HepG2 (cell line): Measurements from ENCODE around the gene CCNQ. TPM values are rescaled to one million over a fixed set of nuclear protein-coding genes. Genes with fewer than 3 reads are reported as not detected.
A peak's percentile ranks its signal among the peaks of the same experiment; 100 is the strongest.

Experiments
- ARID5B ChIP-seq: IDR thresholded peaks from 2 replicates; pipeline ENCODE4 v1.4.0; 2020; ENCODE audit warnings: mild to moderate bottlenecking, missing genetic modification reagents
- BCL3 ChIP-seq: sonication (generic); formaldehyde crosslinking; IDR thresholded peaks from 2 replicates; pipeline ENCODE4 v1.5.1; 2020; ENCODE audit warnings: mild to moderate bottlenecking, missing genetic modification reagents, moderate library complexity
- FOXA3 ChIP-seq: IDR thresholded peaks from 2 replicates; pipeline ENCODE4 v1.6.1; 2016; ENCODE audit warnings: missing genetic modification reagents, missing compliant biosample characterization
- GFI1 ChIP-seq: sonication (generic); formaldehyde crosslinking; IDR thresholded peaks from 2 replicates; pipeline ENCODE4 v1.5.0; 2020; ENCODE audit warnings: missing genetic modification reagents, mild to moderate bottlenecking, borderline replicate concordance
- IRX3 ChIP-seq: sonication (generic); formaldehyde crosslinking; IDR thresholded peaks from 2 replicates; pipeline ENCODE4 v1.8.1; 2023; ENCODE audit warnings: mild to moderate bottlenecking, low read depth, missing genetic modification reagents, borderline replicate concordance
- NCOA1 ChIP-seq: sonication (generic); formaldehyde crosslinking; IDR thresholded peaks from 2 replicates; pipeline ENCODE4 v1.9.0; 2021; ENCODE audit warnings: missing genetic modification reagents
- NR2C2 ChIP-seq: sonication (generic); formaldehyde crosslinking; IDR thresholded peaks from 2 replicates; pipeline ENCODE4 v1.4.0; 2020; ENCODE audit warnings: missing genetic modification reagents, mild to moderate bottlenecking, moderate library complexity, borderline replicate concordance
- RBAK ChIP-seq: sonication (generic); formaldehyde crosslinking; IDR thresholded peaks from 2 replicates; pipeline ENCODE4 v1.5.1; 2020; ENCODE audit warnings: mild to moderate bottlenecking, missing genetic modification reagents
- TCF7 ChIP-seq: sonication (generic); IDR thresholded peaks from 2 replicates; pipeline ENCODE4 v1.6.1; 2016; ENCODE audit warnings: antibody characterized with exemption, low read depth
- TOPORS ChIP-seq: sonication (generic); formaldehyde crosslinking; IDR thresholded peaks from 2 replicates; pipeline ENCODE4 v1.8.0; 2023; ENCODE audit warnings: mild to moderate bottlenecking, missing genetic modification reagents
- ZBTB10 ChIP-seq: sonication (generic); formaldehyde crosslinking; IDR thresholded peaks from 2 replicates; pipeline ENCODE4 v1.4.0; 2020; ENCODE audit warnings: missing genetic modification reagents, borderline replicate concordance
- ZNF121 ChIP-seq: sonication (generic); formaldehyde crosslinking; IDR thresholded peaks from 2 replicates; pipeline ENCODE4 v1.5.0; 2020; ENCODE audit warnings: mild to moderate bottlenecking, missing genetic modification reagents
- ZNF281 ChIP-seq: sonication (generic); formaldehyde crosslinking; IDR thresholded peaks from 2 replicates; pipeline ENCODE4 v1.4.0; 2020; ENCODE audit warnings: missing genetic modification reagents, borderline replicate concordance
- ZNF282 ChIP-seq: fragments of 450-650 bp; IDR thresholded peaks from 2 replicates; pipeline ENCODE4 v1.6.1; 2018; ENCODE audit not compliant: partially characterized antibody
- ZNF326 ChIP-seq: sonication (generic); formaldehyde crosslinking; IDR thresholded peaks from 2 replicates; pipeline ENCODE4 v1.4.0; 2020; ENCODE audit warnings: missing genetic modification reagents, borderline replicate concordance
- ZNF629 ChIP-seq: sonication (generic); formaldehyde crosslinking; conservative IDR thresholded peaks from 2 replicates; pipeline ENCODE4 v1.5.0; 2020; ENCODE audit warnings: missing genetic modification reagents
- ZNF761 ChIP-seq: sonication (generic); formaldehyde crosslinking; conservative IDR thresholded peaks from 2 replicates; pipeline ENCODE4 v1.4.0; 2020; ENCODE audit warnings: mild to moderate bottlenecking, missing genetic modification reagents
- polyA plus RNA-seq, 8 experiments: library from polyadenylated mRNA; depleted of rRNA in 3 of 8; stranded (reverse) in 7 of 8; unstranded in 1 of 8; fragments of >200 nt; fragmentation: Illumina TruSeq in 4 of 8; extraction: Trizol in 4 of 8; gene quantifications; 2 replicates each; pipeline versions ENCODE4 v1.2.1 to v1.2.3, GENCODE V29; 2011 to 2016; ENCODE audit warnings: low read depth in 4 of 8, missing spikeins in 1 of 8, mixed read lengths in 1 of 8; ENCODE audit not compliant: insufficient read depth in 1 of 8
- total RNA-seq, 5 experiments: library from RNA; depleted of rRNA; stranded (reverse); fragments of >200 nt; fragmentation: Illumina TruSeq; extraction: Trizol; gene quantifications; 2 replicates each; pipeline ENCODE4 v1.2.3, GENCODE V29; 2016; ENCODE audit warnings: low read depth in 1 of 5

The CCNQ gene
- total and polyA plus RNA-seq, 2 of the 13 experiments (the other 11 are each of a cell fraction or from before 2014, with no cell fraction given): 15.0 to 25.5 TPM

GRCh38 chrX:153634832-153635231, 35.9 kb upstream of the CCNQ start (continued):
- TF ChIP-seq ARID5B (CRISPR knock-in tag) (peak; percentile 62), TOPORS (no peak), ZNF282 (no peak), NR2C2 (CRISPR knock-in tag) (0 out of 2 replicates have a peak, but pooled peaks have one; percentile 20), ZNF326 (CRISPR knock-in tag) (no peak), RBAK (CRISPR knock-in tag) (no peak), ZNF281 (CRISPR knock-in tag) (no peak; the same call in 1 of the 2 replicates), ZBTB10 (no peak), TCF7 (no peak), IRX3 (CRISPR knock-in tag) (no peak; the same call in 1 of the 2 replicates), ZNF121 (CRISPR knock-in tag) (peak; percentile 60; the same call in 1 of the 2 replicates), BCL3 (CRISPR knock-in tag) (peak; percentile 27; the same call in 1 of the 2 replicates), ZNF629 (CRISPR knock-in tag) (no peak), NCOA1 (CRISPR knock-in tag) (no peak), GFI1 (CRISPR knock-in tag) (no peak), FOXA3 (0 out of 2 replicates have a peak, but pooled peaks have one; percentile 9), ZNF761 (no peak)
